Raji (cell line): ENCODE data around the gene CCRL2.

ENCODE experiments used
- POLR2A ChIP-seq: IDR thresholded peaks from 2 replicates; pipeline ENCODE4 v1.6.1; 2011; ENCODE audit warnings: low read depth, low read length, control low read depth; ENCODE audit not compliant: insufficient read depth

The CCRL2 gene, protein sequence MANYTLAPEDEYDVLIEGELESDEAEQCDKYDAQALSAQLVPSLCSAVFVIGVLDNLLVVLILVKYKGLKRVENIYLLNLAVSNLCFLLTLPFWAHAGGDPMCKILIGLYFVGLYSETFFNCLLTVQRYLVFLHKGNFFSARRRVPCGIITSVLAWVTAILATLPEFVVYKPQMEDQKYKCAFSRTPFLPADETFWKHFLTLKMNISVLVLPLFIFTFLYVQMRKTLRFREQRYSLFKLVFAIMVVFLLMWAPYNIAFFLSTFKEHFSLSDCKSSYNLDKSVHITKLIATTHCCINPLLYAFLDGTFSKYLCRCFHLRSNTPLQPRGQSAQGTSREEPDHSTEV

GRCh38 chr3:46406788-46407611, at the start of gene CCRL2, which contains the start of gene CCR5AS:
CCRL2 (plus strand) TSS chr3:46407259; CDS start chr3:46408080, 821 bp downstream.
CCR5AS (minus strand) TSS chr3:46407066.
- TF ChIP-seq POLR2A, result no peak

DNA sequence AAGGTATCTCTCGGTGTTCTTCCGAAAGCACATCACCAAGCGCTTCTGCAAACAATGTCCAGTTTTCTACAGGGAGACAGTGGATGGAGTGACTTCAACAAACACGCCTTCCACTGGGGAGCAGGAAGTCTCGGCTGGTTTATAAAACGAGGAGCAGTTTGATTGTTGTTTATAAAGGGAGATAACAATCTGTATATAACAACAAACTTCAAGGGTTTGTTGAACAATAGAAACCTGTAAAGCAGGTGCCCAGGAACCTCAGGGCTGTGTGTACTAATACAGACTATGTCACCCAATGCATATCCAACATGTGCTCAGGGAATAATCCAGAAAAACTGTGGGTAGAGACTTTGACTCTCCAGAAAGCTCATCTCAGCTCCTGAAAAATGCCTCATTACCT, 48.6 kb upstream of the CCRL2 start:
- TF ChIP-seq POLR2A, result no peak

DNA sequence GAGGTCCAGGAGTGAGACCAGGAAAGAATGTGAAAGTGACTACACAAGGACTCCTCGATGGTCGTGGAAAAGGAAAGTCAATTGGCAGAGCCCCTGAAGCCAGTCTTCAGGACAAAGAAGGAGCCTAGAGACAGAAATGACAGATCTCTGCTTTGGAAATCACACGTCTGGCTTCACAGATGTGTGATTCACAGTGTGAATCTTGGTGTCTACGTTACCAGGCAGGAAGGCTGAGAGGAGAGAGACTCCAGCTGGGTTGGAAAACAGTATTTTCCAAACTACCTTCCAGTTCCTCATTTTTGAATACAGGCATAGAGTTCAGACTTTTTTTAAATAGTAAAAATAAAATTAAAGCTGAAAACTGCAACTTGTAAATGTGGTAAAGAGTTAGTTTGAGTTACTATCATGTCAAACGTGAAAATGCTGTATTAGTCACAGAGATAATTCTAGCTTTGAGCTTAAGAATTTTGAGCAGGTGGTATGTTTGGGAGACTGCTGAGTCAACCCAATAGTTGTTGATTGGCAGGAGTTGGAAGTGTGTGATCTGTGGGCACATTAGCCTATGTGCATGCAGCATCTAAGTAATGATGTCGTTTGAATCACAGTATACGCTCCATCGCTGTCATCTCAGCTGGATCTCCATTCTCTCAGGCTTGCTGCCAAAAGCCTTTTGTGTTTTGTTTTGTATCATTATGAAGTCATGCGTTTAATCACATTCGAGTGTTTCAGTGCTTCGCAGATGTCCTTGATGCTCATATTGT, 47.1 kb upstream of the CCRL2 start:
- TF ChIP-seq POLR2A, result no peak

- no peak for TF ChIP-seq POLR2A
Observed at GRCh38 chr3:46360907-46361306, 46.2 kb upstream of the CCRL2 start.

GRCh38 chr3:46361408-46362283, 45.4 kb upstream of the CCRL2 start:
- TF ChIP-seq POLR2A, result no peak

DNA sequence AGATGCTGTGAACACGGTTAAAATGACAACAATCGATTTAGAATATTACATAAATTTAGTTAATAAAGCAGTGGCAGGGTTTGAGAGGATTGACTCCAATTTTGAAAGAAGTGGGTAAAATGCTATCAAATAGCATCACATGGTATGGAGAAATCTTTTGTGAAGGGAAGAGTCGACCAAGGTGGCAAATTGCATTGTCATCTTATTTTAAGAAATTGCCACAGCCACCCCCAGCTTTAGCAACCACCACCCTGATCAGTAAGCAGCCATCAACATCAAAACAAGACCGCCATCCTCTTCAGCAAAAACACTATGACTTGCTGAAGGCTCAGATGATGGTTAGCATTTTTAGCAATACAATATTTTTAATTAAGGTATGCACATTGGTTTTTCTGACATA, 42.0 kb upstream of the CCRL2 start:
- no peak for TF ChIP-seq POLR2A

DNA sequence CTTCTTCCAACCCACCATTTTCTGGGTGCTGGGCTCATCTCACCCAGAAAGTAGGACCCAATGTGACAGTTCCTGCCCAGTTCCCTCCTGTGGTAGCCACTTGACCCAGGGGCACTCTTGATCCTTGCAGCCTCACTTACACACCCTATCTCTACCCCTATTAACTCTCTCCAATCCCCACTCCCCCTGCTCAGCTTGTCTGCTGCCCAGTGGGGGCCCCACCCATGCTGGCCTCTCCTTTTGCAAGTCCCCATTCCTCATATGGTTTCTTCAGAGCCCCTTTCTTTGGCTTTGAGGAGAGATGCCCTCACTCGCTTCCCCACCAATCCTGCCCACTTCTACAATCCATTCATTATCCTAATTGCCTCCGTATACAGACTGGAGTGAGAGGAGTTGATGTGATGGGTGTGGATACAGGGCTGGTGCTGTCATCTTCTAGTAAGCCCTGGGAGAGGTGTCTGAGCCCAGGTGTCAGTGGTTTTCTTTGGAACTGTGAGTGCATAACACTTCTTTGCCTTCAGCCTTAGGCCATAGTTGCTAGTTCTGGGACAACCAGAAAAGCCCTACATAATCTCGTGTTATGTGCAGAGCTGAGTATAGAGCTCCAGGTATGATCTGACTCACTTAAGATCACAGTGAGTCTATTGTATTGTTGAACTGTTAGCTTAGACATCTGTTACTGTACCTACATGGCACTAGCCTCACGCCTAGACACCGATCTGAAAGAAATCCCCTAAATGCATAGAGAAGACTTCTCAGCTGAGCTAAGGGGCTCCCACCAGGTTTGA, 41.1 kb upstream of the CCRL2 start:
- TF ChIP-seq POLR2A, result no peak

GRCh38 chr3:46367811-46368210, 39.2 kb upstream of the CCRL2 start:
- no peak for TF ChIP-seq POLR2A

GRCh38 chr3:46368569-46368968, 38.5 kb upstream of the CCRL2 start:
- TF ChIP-seq POLR2A, result no peak

DNA sequence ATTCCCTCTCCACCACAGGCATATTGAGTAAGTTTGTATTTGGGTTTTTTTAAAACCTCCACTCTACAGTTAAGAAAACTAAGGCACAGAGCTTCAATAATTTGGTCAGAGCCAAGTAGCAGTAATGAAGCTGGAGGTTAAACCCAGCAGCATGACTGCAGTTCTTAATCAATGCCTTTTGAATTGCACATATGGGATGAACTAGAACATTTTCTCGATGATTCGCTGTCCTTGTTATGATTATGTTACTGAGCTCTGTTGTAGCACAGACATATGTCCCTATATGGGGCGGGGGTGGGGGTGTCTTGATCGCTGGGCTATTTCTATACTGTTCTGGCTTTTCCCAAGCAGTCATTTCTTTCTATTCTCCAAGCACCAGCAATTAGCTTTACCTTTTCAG, 37.9 kb upstream of the CCRL2 start:
- TF ChIP-seq POLR2A, result no peak

DNA sequence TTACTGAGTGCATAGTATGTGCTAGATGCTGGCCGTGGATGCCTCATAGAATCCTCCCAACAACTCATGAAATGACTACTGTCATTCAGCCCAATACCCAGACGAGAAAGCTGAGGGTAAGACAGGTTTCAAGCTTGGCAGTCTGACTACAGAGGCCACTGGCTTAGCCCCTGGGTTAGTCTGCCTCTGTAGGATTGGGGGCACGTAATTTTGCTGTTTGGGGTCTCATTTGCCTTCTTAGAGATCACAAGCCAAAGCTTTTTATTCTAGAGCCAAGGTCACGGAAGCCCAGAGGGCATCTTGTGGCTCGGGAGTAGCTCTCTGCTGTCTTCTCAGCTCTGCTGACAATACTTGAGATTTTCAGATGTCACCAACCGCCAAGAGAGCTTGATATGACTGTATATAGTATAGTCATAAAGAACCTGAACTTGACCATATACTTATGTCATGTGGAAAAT, 37.4 kb upstream of the CCRL2 start:
- no peak for TF ChIP-seq POLR2A

DNA sequence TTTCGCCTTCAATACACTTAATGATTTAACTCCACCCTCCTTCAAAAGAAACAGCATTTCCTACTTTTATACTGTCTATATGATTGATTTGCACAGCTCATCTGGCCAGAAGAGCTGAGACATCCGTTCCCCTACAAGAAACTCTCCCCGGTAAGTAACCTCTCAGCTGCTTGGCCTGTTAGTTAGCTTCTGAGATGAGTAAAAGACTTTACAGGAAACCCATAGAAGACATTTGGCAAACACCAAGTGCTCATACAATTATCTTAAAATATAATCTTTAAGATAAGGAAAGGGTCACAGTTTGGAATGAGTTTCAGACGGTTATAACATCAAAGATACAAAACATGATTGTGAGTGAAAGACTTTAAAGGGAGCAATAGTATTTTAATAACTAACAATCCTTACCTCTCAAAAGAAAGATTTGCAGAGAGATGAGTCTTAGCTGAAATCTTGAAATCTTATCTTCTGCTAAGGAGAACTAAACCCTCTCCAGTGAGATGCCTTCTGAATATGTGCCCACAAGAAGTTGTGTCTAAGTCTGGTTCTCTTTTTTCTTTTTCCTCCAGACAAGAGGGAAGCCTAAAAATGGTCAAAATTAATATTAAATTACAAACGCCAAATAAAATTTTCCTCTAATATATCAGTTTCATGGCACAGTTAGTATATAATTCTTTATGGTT, 36.1 kb upstream of the CCRL2 start, which contains the start of gene CCR5:
TSS of gene CCR5 (plus strand) at position 108 of the 680 bp plus-strand sequence. CDS start 1,957 bp downstream, outside the sequence.
- TF ChIP-seq POLR2A, result no peak
